Progenitor cell of endocrine pancreas (in vitro differentiated cells): Measurements from ENCODE around the gene FUT8. TPM values are rescaled to one million over a fixed set of nuclear protein-coding genes. Genes with fewer than 3 reads are reported as not detected.
"Not testable (repeated sequence)": the region's sequence is repeated elsewhere in the genome, so short reads cannot be mapped to it uniquely, and the experiment has no call there.

Source experiments
- DNase-seq: peaks from one replicate; pipeline ENCODE4 v3.0.0; 2021; ENCODE audit warnings: low spot score; ENCODE audit not compliant: unreplicated experiment
- H3K27ac Mint-ChIP-seq: 2 replicates; pipeline ENCODE4 v1.8.0; 2021; ENCODE audit warnings: mild to moderate bottlenecking, moderate library complexity, mixed read lengths
- H3K27me3 Mint-ChIP-seq: 2 replicates; pipeline ENCODE4 v1.8.0; 2021; ENCODE audit warnings: mixed read lengths
- H3K36me3 Mint-ChIP-seq: 2 replicates; pipeline ENCODE4 v1.8.0; 2022; ENCODE audit warnings: mixed read lengths; ENCODE audit not compliant: insufficient read depth
- H3K4me1 Mint-ChIP-seq: 2 replicates; pipeline ENCODE4 v1.8.0; 2021; ENCODE audit warnings: low read depth, mixed read lengths
- H3K4me3 Mint-ChIP-seq: 2 replicates; pipeline ENCODE4 v1.8.0; 2021; ENCODE audit warnings: low read depth, mild to moderate bottlenecking, moderate library complexity, mixed read lengths
- H3K9me3 Mint-ChIP-seq: 2 replicates; pipeline ENCODE4 v1.8.0; 2021; ENCODE audit warnings: low read depth, mixed read lengths
- total RNA-seq: library from RNA; stranded (reverse); gene quantifications from 2 replicates; pipeline ENCODE4 v1.2.1, GENCODE V29; 2021
- TF ChIP-seq, protein P1 (sequence below): fragments of 200-600 bp; sonication (generic); IDR thresholded peaks from one replicate; pipeline ENCODE4 v1.5.0; 2021; ENCODE audit warnings: antibody characterized with exemption, mild to moderate bottlenecking; ENCODE audit not compliant: unreplicated experiment

FUT8 gene
- total RNA-seq, 1 donor from 2014 or later = 38.8 TPM

- H3K27ac Mint-ChIP-seq = no peak overlapping the region
- TF ChIP-seq, protein P1, sequence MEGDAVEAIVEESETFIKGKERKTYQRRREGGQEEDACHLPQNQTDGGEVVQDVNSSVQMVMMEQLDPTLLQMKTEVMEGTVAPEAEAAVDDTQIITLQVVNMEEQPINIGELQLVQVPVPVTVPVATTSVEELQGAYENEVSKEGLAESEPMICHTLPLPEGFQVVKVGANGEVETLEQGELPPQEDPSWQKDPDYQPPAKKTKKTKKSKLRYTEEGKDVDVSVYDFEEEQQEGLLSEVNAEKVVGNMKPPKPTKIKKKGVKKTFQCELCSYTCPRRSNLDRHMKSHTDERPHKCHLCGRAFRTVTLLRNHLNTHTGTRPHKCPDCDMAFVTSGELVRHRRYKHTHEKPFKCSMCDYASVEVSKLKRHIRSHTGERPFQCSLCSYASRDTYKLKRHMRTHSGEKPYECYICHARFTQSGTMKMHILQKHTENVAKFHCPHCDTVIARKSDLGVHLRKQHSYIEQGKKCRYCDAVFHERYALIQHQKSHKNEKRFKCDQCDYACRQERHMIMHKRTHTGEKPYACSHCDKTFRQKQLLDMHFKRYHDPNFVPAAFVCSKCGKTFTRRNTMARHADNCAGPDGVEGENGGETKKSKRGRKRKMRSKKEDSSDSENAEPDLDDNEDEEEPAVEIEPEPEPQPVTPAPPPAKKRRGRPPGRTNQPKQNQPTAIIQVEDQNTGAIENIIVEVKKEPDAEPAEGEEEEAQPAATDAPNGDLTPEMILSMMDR = no peak
- peaks cover 17% of the 10 kb centered on the region for H3K4me1 Mint-ChIP-seq
- no peak overlapping the region for H3K4me3 Mint-ChIP-seq
- no peak for DNase-seq
- peaks cover 6% of the 10 kb centered on the region for H3K36me3 Mint-ChIP-seq
- H3K27me3 Mint-ChIP-seq = peaks cover 4% of the 10 kb centered on the region
- H3K9me3 Mint-ChIP-seq = no peaks in the 10 kb centered on the region
Observed at GRCh38 chr14:65465584-65465983, 53.1 kb downstream of the FUT8 start.

DNA sequence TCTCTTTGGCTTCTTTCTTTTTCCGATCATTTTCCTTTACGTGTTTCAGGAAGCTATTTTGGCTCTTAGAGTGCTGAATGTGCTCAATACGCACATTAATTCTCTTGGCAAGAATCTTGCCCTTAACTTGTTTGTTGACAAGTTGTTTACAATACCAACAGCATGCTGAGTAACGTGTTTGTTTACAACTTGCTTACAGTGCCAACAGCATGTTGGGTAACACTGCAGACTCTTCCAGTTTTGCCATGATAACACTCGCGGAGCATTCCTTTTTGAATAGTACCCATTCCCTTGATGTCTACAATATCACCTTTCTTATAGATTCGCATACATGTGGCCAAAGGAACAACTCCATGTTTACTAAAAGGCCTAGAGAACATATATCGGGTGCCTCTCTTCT, 55.4 kb downstream of the FUT8 start:
- peaks cover 16% of the 10 kb centered on the region for H3K4me1 Mint-ChIP-seq
- H3K27me3 Mint-ChIP-seq, H3K4me3 Mint-ChIP-seq, DNase-seq, H3K27ac Mint-ChIP-seq, H3K36me3 Mint-ChIP-seq, H3K9me3 Mint-ChIP-seq: not testable (repeated sequence)

DNA sequence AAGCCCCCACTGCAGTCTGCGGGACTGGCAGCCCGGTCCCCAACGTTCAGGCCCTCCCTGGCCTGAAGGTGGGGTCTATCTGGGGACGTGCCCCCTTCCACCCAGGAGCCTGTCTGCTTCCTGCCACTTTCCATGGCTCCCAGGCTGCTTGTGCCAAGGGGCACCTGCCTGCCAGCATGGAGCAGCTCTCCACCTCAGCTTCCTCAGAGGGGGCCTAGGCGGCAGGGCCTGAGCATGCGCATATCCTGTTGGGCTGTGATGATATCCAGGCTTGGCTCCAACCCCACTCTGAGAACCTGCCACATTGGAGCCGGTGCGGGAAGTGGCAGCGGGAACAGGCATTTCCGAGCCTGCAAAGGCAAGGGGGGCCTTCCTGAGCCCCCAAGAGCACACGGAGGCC, 57.4 kb downstream of the FUT8 start:
- TF ChIP-seq, protein P1 = no peak
- DNase-seq = no peak
- Mint-ChIP-seq H3K27me3 (peaks cover 4% of the 10 kb centered on the region), H3K27ac (no peak overlapping the region), H3K4me1 (peaks cover 16% of the 10 kb centered on the region), H3K9me3 (no peaks in the 10 kb centered on the region), H3K36me3 (no peaks in the 10 kb centered on the region), H3K4me3 (no peak overlapping the region)

- H3K36me3 Mint-ChIP-seq = no peaks in the 10 kb centered on the region
- no peaks in the 10 kb centered on the region for H3K9me3 Mint-ChIP-seq
- peaks cover 4% of the 10 kb centered on the region for H3K27me3 Mint-ChIP-seq
- no peak overlapping the region for H3K4me3 Mint-ChIP-seq
- H3K4me1 Mint-ChIP-seq = peaks cover 16% of the 10 kb centered on the region
- TF ChIP-seq, protein P1 = no peak
- no peak for DNase-seq
- H3K27ac Mint-ChIP-seq = no peak overlapping the region
Observed at GRCh38 chr14:65470404-65470880, 57.9 kb downstream of the FUT8 start.

DNA sequence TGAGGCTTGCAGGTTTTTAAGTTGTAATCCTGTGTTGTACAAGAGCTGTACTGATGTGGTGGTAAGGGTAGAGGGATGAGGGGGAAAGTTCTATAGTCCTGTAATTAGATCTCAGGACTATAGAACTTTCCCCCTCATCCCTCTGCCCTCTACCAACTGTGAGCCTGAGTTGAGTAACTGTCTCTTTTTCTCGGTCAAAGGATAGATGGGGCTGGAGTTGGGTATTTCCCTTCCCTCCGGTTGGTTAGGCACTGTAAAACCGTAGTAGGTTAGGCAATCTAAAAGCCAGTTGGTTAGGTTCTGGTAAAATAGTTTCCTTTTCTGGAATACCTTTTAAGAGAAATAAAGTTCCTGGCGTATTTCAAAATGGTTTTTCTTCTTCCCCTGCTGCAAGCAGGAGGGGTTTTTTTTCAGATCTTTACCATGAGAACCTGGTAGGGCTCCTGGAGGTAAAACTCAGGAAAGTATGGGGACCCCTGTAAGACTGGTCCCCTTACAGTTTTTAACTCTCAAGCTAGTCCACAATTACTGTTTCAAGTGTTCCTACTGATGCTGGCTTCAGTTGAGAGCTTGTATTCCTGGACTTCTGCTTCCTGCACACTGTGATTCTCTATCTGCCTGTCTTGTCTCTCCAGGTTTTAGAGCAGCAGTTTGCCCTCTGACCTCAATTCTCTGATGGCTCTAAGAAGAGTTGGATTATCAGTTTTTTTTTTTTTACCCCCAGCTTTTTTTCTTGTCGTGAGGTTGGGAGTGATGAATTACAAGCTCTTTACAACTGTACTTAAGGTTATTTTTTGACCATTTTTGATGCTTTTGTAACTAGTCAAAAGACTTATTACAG, 58.7 kb downstream of the FUT8 start:
- no peak for DNase-seq
- Mint-ChIP-seq H3K4me1 (peaks cover 16% of the 10 kb centered on the region), H3K4me3 (no peak overlapping the region), H3K36me3 (no peaks in the 10 kb centered on the region), H3K27me3 (peaks cover 8% of the 10 kb centered on the region), H3K9me3 (no peaks in the 10 kb centered on the region), H3K27ac (no peak overlapping the region)
- TF ChIP-seq, protein P1 = no peak

DNA sequence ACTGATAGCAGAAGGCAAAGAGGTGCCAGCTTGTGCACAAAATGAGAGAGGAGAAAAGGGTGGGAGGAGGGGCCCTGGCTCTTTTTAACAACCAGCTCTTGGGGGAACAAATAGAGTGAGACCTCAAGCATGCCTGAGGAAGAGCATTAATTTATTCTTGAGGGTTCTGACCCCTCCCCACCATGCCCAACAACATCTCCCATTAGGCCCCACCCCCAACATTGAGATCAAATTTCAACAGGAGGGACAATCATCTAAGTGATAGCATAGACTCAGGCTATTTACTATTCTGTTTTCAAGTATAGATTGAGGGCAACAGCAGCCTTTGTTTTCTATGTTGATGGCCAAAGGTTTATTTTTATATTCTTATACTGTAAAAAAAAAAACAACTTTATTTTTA, 59.7 kb downstream of the FUT8 start:
- peaks cover 16% of the 10 kb centered on the region for H3K4me1 Mint-ChIP-seq
- no peaks in the 10 kb centered on the region for H3K36me3 Mint-ChIP-seq
- no peak for DNase-seq
- no peaks in the 10 kb centered on the region for H3K9me3 Mint-ChIP-seq
- no peak overlapping the region for H3K4me3 Mint-ChIP-seq
- H3K27me3 Mint-ChIP-seq = peaks cover 10% of the 10 kb centered on the region
- TF ChIP-seq, protein P1 = no peak
- H3K27ac Mint-ChIP-seq = no peak overlapping the region
